Activated CD8-positive, alpha-beta memory T cell treated with anti-CD3 and anti-CD28 coated beads for 1 hour (primary cell): Measurements from ENCODE around the gene ABCC5.
"Not testable (repeated sequence)": the region's sequence is repeated elsewhere in the genome, so short reads cannot be mapped to it uniquely, and the experiment has no call there.

ENCODE experiments used
- DNase-seq, 2 donors: peaks; one replicate each; pipeline ENCODE4 v3.0.0-alpha.2; 2020; ENCODE audit warnings: low read depth in 1 of 2; ENCODE audit errors: extremely low read depth in 1 of 2

ABCC5 gene

DNA sequence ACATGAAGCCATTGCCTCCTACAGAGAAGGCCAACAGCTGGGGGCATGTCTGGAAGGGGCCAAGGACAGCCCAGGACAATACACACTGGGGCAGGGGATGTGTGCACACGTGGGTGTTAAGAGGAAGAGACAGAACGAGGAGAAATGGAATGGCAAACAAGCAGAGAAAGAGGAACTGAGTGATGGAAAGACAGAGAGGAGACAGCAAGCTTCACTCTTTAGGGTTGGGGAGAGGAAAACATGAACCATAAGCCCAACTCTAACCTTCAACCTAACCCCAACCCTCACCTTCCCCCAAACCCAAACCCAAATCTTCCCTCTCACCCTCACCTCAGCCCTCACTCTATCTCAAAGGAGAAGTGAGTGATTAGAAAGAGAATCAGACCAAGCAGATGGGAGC lies 121.1 kb downstream of the ABCC5 start:
- no peak for DNase-seq

DNA sequence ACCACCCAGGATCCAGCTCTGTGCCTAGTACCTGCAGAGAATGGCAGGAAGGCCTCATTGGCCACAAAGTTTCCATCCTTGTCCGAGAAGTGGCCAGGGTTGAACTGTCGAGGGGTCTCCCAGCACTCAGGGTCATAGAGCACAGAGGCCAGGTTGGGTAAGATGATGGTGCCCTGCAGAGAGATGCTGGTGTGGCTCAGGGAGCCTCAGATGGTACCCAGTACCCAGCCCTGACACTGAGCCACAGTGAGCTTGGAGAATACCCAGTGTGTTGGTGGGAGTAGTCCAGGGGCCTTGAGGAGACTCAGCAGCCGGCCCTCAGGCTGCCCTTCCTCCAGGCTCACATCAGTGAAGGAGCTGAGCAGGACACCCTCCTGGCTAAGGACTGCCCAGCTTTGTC lies 121.5 kb downstream of the ABCC5 start:
- DNase-seq = no peak

DNA sequence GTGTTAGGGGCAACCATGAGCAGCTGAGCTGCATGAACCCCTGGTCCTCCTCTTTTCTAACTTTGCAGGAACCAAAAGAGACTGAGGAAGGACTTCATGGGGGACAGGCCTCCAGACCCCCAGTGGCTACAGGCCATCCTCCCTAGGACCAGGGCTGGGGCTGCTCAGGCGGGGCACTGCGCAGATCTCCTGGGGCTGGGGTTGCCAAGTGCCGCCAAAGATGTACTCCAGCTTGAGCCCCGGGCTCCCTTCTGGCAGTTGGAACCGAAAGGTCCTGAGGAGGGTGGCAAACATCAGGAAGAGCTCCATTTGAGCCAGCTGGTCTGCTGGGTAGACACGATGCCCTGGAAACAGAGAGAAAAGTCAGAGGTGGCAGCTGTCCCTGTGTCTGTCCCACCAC lies 121.9 kb downstream of the ABCC5 start:
- no peak for DNase-seq

DNA sequence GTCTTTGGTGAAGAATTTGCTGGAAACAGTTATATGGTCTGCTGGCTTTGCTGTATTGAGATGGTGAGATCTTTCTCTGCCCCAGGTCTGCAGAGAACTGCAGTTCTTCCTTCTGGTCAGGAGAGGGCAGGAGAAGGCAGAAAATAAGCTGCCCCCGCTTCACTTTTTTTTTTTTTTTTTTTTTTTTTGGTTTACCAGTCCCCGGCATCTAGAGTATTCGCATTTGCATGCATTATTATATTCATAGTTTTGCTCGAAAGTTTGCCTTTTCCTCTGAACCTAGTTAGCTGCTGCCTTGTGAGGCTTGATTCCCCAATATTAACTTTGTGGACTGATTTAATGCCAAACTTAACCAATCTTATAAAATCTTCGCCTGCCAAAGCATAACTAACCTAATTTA lies 122.4 kb downstream of the ABCC5 start:
- no peak for DNase-seq

DNA sequence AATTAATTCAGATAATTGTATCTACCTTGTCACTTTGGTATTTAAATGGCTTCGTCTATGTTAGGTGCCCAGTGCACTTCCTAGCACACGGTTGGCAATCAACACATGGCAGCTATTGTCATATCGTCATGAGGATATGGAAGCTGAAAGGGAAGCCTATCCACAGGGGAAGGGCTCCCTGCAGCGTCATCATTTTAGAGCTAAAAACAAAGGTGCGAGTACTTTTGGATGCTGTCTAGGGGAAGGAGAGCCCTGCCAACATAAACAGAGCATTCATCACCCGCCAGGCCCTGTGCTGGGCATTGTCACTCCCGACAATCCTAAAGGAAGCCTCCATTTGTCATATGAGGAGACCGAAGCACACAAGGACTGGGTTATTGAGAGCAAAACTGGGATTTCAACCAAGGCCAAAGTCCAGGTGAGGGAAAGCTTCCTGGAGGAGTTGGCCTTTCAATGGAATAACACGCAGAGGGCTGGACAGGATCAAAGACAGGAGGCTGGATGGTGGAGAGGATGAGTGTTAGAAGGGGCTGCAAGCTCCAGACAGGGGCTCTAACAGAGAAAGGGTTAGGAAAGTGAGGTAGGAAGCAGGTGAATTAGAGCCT lies 125.0 kb downstream of the ABCC5 start:
- DNase-seq = no peak

DNA sequence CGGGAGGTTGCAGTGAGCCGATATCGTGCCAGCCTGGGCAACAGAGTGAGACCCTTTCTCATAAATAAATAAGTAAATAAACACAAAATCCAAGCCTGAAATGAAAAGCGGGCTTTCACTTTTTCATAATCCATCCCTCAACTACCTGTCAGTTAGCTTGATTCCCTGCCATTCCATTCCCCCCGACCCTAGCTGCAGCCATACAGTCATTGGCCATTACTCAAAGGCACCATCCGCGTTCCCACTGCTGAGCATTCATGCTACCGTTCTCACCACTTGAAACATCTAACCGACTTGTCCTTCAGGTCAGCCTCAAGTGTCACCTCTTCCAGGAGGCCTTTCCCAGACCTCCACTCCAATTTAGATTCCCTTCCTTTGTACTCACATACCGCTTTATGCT lies 131.9 kb downstream of the ABCC5 start:
- no peak for DNase-seq

DNA sequence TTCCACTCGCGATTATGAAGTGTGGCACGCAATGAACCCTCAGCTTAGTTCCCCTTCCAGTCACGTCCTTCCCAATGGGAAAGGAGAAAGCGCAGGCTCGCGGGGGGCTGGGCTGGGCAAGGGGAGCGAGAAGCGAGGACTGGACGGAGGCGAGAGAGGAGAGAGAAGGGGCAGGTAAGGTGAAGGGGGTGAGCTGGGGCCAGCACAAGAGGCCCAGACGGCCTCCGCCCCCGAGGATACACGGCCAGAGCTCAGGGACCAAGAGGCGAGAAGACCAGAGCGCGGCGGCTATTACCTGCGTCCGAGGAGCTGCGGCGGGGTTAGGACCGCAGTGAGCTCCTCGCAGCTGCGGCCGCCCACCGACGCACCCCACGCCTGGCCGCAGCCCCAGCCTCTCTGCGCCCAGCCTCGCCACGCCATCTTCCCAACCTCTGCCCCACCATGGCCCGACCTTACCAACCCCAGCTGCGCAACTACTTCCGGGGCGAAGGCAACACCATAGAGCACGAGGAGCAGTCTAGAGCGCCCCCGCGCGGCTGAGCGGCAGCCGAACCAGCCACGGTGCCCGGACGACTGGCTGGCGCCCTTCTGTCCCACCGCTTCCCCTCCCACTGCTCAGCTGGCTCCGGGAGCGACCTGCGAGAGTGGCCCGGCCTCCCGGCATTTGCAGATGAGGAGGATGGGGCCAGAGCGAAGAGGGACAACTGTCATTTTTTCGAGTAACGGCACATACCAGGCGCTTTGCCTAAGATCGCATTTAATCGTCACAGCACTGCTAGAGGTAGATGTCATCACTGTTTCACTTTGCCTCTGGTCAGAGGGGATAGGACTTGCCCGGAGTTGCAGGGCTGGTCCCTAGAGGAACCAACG lies 133.0 kb downstream of the ABCC5 start, which contains the start of gene PARL:
Gene PARL (minus strand): TSS at position 454 of the 870 bp plus-strand sequence. CDS start 34 bp downstream, at position 420.
- peak; percentile 93 to 96 for DNase-seq

DNA sequence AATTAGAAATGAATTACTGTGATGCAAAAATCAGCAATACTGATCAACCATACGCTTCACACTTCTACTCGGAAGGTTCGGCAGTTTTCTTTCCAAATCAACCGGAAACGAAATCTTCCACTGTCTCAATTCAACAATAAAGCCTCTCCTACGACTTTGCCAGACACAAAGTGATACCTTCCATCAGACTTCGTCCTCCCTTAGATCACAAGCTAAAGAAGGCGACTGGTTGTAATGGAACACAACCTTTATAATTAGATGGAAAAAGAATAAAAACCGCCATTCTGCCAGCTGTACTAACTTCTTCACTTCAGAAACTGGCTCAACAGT lies 133.6 kb downstream of the ABCC5 start:
- no peak for DNase-seq

DNA sequence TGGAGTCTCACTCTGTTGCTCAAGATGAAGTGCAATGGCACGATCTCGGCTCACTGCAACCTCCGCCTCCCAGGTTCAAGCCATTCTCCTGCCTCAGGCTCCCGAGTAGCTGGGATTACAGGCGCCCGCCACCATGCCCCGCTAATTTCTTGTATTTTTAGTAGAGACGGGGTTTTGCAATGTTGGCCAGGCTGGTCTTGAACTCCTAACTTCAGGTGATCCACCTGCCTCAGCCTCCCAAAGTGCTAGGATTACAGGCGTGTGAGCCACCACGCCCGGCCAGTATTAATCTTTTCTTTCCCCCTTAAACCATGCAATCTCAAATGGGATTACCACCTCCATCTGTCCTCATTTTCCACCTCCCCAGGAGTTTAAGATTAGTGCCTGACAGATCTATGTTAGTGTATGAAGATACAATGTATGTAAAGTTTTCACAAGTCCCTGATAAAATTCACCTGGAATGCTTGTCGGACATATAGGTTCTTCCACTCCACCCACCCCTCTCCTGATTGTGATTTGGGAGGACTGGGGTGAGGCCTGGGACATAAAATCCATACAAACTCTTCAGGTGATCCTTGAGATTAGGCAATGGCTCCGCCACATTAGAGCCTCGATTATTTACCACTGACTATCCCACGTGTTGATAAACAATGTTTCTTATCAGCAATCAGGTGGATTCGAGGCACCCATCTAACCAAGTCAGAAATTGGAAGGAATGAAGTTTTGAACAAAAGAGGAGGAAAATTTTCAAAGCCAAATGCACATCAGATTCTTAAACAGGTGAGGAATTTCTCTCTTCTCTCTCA lies 134.2 kb downstream of the ABCC5 start:
- no peak for DNase-seq

DNA sequence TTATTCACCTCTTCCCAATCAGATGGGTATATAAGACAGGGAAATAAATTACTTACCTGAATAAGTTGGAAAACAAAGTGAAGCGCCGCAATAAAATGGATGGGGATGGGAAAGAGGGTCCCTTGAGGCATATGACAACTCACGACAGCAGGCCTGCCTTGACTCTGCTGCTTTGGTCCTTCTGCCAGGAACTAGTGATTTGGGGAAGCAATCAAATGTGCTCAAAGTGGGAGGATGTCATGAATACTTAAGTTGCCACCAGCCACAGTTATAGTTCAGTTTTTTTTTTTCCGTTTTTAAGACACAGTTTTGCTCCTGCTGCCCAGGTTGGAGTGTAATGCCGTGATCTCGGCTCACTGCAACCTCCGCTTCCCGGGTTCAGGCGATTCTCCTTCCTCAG lies 137.6 kb downstream of the ABCC5 start:
- DNase-seq = no peak

DNA sequence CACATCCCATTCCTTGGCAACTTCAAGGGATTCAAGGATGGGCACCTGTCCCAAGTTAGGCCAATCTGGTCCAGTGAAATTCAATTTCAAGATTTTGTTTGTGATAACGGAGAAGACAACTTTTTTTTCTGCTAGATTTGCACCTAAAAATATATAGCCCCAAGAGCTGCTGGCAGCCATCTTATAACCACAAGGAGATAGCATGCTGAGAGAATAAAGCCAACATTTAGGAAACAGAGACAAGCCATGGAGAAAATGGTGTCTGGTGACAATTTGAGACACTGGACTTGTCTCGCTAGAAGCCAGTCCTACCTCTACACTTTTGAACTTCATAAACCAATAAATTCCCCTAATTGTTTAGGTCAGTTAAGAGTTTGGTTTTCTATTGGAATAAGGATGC lies 138.4 kb downstream of the ABCC5 start:
- DNase-seq = no peak

DNA sequence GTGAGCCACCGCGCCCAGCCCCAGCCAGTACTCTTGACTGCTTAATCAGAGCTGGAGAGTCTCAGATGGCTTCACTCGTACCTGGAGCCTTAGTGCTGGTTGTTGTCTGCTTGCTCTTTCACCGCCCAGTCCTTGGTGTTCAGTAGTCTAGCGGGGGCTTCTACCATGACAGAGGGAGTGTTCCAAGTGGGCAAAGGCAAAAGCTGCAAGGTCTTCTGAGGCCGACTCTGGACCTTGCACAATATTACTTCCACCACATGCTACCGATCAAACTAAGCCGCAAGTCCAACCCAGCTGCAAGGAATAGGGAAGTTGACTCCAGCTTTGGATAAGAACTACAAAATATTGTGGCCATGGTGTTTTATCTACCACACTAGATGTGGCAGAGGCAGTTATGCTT lies 139.6 kb downstream of the ABCC5 start:
- DNase-seq = no peak

DNA sequence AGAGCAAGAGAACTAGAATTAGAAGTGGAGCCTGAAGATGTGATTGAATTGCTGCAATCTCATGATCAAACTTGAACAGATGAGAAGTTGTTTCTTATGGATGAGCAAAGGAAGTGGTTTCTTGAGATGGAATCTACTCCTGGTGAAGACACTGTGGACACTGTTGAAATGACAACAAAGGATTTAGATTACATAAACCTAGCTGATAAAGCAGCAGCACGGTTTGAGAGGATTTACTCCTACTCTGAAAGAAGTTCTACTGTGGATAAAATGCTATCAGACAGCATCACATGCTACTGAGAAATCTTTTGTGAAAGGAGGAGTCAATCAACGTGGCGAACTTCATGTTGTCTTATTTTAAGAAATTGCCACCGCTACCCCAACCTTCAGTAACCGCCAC lies 140.5 kb downstream of the ABCC5 start:
- not testable (repeated sequence) for DNase-seq

DNA sequence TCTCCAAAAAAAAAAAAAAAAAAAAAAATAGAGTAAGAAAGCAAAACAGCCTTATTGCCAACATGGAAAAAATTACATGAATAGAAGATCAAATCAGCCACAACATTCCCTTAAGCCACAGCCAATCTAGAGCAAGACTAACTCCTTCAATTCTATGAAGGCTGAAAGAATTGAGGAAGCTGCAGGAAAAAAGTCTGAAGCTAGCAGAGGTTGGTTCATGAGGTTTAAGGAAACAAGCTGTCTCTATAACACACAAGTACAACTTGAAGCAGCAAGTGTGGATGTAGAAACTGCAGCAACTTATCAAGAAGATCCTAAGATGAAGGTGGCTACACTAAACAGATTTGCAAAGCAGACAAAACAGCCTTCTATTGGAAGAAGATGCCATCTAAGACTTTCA lies 142.3 kb downstream of the ABCC5 start:
- DNase-seq = no peak

DNA sequence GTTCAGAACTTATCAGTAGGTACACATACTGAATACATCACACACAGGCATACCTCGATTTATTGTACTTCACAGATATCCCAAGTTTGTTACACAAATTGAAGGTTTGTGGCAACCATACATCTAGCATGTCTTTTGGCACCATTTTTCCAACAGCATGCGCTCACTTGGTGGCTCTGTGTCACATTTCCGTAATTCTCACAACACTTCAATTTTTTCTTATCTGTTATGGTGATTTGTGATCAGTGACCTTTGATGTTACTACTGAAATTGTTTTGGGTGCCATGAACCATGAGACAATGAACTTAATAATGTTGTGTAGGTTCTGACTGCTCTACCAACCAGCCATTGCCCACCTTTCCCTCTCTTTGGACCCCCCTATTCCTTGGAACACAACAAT lies 143.8 kb downstream of the ABCC5 start:
- DNase-seq = no peak

DNA sequence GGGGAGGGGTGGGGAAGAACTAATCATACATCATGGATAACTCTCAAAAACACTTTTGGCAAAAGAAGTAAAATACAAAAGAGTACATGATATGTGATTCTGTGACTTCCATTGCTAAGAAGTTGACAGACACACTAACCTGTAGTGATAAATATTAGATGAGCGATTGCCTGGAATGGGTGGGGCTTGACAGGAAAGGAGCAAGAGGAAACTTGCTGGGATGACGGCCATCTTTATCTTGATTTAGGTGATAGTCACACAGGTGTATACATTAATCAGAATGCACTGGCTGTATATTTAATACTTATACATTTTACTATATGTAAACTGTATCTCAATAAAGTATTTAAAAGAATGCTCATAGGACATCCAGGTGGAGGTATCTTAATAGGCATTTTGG lies 146.1 kb downstream of the ABCC5 start:
- DNase-seq = no peak

DNA sequence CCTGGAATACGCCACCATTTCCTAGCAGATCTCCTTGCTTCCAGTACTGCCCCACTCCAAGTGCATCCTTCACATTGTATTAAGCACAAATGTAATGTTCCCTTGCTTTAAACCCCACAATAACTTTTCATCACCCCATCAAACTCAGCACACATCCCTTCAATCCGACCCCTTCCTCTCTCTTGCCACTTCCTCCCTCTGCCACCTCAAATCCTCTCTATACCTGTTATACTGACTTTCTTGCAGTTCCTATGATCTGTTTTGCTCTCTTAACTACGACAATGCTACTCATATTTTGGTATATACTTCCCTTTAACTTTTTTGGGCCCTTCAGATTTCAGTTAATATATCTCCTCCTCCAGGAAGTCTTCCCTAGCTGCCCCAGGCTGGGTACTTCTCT lies 147.1 kb downstream of the ABCC5 start:
- DNase-seq = no peak
